ENCODE data around the gene SH3TC1. TPM values are rescaled to one million over a fixed set of nuclear protein-coding genes. Genes with fewer than 3 reads are reported as not detected.

The SH3TC1 gene
- total and polyA plus RNA-seq, 10 of the 15 experiments (the other 5 are each of a cell fraction or from before 2014, with no cell fraction given): 0.19 to 47.0 (median 18.4) TPM

GRCh38 chr4:8198906-8199593, at the start of gene SH3TC1 (continued):
- TF ChIP-seq ZNF592 (IDR thresholded peaks at IDR 0.05): no peak; the same call in 1 of the 2 replicates
- peak; percentile 93 for TF ChIP-seq HDGF (IDR thresholded peaks at IDR 0.05)
- TF ChIP-seq SIX5 (IDR thresholded peaks at IDR 0.05; ENCODE audit: low read depth, low read length, severe bottlenecking): no peak
- peak; percentile 22 for TF ChIP-seq BCL3 (IDR thresholded peaks at IDR 0.05; ENCODE audit: borderline replicate concordance, insufficient read depth, low read depth, low read length, poor library complexity, severe bottlenecking)
- TF ChIP-seq IRF5 (IDR thresholded peaks at IDR 0.05; ENCODE audit: borderline replicate concordance): no peak
- TF ChIP-seq RELB (IDR thresholded peaks at IDR 0.05; ENCODE audit: low read depth): peak; percentile 84
- no peak for TF ChIP-seq LARP7 (IDR thresholded peaks at IDR 0.05)
- TF ChIP-seq FOS (IDR thresholded peaks at IDR 0.05; ENCODE audit: borderline replicate concordance, extremely low read depth, insufficient read length): no peak
- peak; percentile 69 for TF ChIP-seq MLLT1 (IDR thresholded peaks at IDR 0.05)
- peak; percentile 97 for TF ChIP-seq TCF12 (IDR thresholded peaks at IDR 0.05; ENCODE audit: low read depth, low read length)
- TF ChIP-seq KDM1A (IDR thresholded peaks at IDR 0.05; ENCODE audit: borderline replicate concordance): no peak
- TF ChIP-seq HSF1 (IDR thresholded peaks at IDR 0.05; ENCODE audit: low read depth, low read length): no peak
- no peak for TF ChIP-seq NR2C1 (IDR thresholded peaks at IDR 0.05)
- no peak; the same call in 1 of the 2 replicates for TF ChIP-seq TBL1XR1 (IDR thresholded peaks at IDR 0.05; ENCODE audit: low read depth, low read length)
- TF ChIP-seq ATF3 (IDR thresholded peaks at IDR 0.05; ENCODE audit: borderline replicate concordance, extremely low read depth, low read depth, low read length): no peak
- peak; percentile 72; the same call in 1 of the 2 replicates for TF ChIP-seq MAX (IDR thresholded peaks at IDR 0.05; ENCODE audit: low read depth, low read length)

All from GM12878 (cell line).